ENCODE measurements around the gene MYO7A. TPM values are rescaled to one million over a fixed set of nuclear protein-coding genes. Genes with fewer than 3 reads are reported as not detected.

Gene MYO7A
- total and polyA plus RNA-seq, 2 of the 8 experiments (the other 6 are each of a cell fraction or from before 2014, with no cell fraction given): 1.5 to 1.9 TPM

DNA sequence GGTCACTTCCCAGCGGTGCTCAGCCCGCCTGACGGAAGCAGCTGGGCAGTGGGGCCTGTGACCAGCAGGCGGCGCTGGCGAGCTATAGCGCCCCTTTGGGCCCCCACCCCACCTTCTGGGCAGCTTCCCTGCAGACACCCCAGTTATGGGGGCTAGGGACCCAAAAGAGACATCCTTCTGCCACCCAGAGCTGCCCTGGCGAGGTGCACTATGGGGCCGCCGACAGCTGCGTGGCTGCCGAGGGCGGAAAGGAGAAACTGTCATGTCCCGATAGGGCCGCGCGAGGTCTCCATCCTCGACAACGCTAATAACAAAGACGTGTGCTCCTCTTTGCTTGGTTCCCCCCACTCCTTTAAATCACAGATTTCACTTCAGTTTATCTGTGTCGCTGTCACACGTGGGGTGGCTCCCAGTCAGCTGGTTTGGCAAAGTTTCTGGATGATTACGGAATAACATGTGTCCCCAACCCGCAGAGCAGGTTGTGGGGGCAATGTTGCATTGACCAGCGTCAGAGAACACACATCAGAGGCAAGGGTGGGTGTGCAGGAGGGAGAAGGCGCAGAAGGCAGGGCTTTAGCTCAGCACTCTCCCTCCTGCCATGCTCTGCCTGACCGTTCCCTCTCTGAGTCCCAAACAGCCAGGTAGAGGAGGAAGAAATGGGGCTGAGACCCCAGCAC is 673 bp upstream of the MYO7A start (continued):
- TF ChIP-seq, protein P1, sequence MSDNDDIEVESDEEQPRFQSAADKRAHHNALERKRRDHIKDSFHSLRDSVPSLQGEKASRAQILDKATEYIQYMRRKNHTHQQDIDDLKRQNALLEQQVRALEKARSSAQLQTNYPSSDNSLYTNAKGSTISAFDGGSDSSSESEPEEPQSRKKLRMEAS (IDR thresholded peaks at IDR 0.05): peak; percentile 14; the same call in 1 of the 2 replicates
- TF ChIP-seq RAD21 (IDR thresholded peaks at IDR 0.05 in 1 of 2, conservative IDR thresholded peaks at IDR 0.05 in 1 of 2; ENCODE audit: low read depth in 2 of 2, low read length in 2 of 2): peak; percentile 78 to 85
- no peak for TF ChIP-seq JUN (IDR thresholded peaks at IDR 0.05; ENCODE audit: low read depth, low read length)
- TF ChIP-seq SIN3A (conservative IDR thresholded peaks at IDR 0.05 in 1 of 2, IDR thresholded peaks at IDR 0.05 in 1 of 2; ENCODE audit: low read depth in 1 of 2, low read length in 2 of 2): peak in 1 of 2 experiments; percentile 76; a peak in 2 of 4 replicates
- no peak for TF ChIP-seq KDM1A (IDR thresholded peaks at IDR 0.05; ENCODE audit: borderline replicate concordance, low read length)
- TF ChIP-seq GTF2F1 (IDR thresholded peaks at IDR 0.05; ENCODE audit: borderline replicate concordance, low read depth, low read length): no peak
- TF ChIP-seq RFX5 (IDR thresholded peaks at IDR 0.05; ENCODE audit: borderline replicate concordance, low read depth, low read length): no peak
- no peak for TF ChIP-seq NANOG (IDR thresholded peaks at IDR 0.05; ENCODE audit: insufficient read depth, low read depth, low read length, poor library complexity, severe bottlenecking)
- TF ChIP-seq EGR1 (IDR thresholded peaks at IDR 0.05; ENCODE audit: borderline replicate concordance, low read depth, low read length): no peak
- TF ChIP-seq CHD2 (IDR thresholded peaks at IDR 0.05; ENCODE audit: low read length): no peak
- peak; percentile 78 for TF ChIP-seq KDM4A (IDR thresholded peaks at IDR 0.05; ENCODE audit: low read depth, low read length, severe bottlenecking)
- no peak for TF ChIP-seq MAFK (IDR thresholded peaks at IDR 0.05; ENCODE audit: low read depth, low read length)
